GM12878 (cell line): ENCODE measurements around the gene CDH9. TPM values are rescaled to one million over a fixed set of nuclear protein-coding genes. Genes with fewer than 3 reads are reported as not detected.

Experiments
- ATAC-seq: fragments of 200-7000 bp; cut with Tn5 transposase; 3 replicates; pipeline ENCODE4 v1.9.1; 2020; ENCODE audit warnings: mild to moderate bottlenecking, moderate library complexity
- BruUV-seq: library from RNA; stranded (reverse); fragments of 400-500 nt; replicated peaks from 2 replicates; lab custom pipeline; 2021; lab: Mats Ljungman, UMichigan
- CTCF ChIA-PET: fragments of 300-600 bp; sonication (Branson Sonifier 250); formaldehyde crosslinking; extraction: SDS; loops from one replicate; lab custom pipeline; 2021; ENCODE audit warnings: inconsistent platforms; lab: Yijun Ruan, JAX
- POLR2A ChIA-PET: fragments of 350-600 bp; formaldehyde crosslinking; extraction: SDS; loops from one replicate; lab custom pipeline; 2021; ENCODE audit warnings: inconsistent platforms; lab: Charles Lee
- RAD21 ChIA-PET: fragments of 300-600 bp; sonication (Branson Sonifier 250); formaldehyde crosslinking; loops from one replicate; lab custom pipeline; 2023; ENCODE audit warnings: antibody characterized with exemption; ENCODE audit not compliant: unreplicated experiment; lab: Charles Lee
- SMC1A ChIA-PET: fragments of 300-600 bp; sonication (Branson Sonifier 250); formaldehyde crosslinking; loops from one replicate; lab custom pipeline; 2023; ENCODE audit not compliant: unreplicated experiment, uncharacterized antibody; lab: Charles Lee
- DNase-seq: peaks from one replicate; pipeline ENCODE4 v3.0.0-alpha.2; 2011; ENCODE audit warnings: low read depth, low spot score
- FAIRE-seq: peaks from 3 replicates; lab custom pipeline; 2011; peaks lifted over from hg19 to GRCh38; lab: Jason Lieb, UNC
- H2AFZ ChIP-seq: 2 replicates; pipeline ENCODE4 v1.6.0; 2011; ENCODE audit warnings: low read depth, low read length, control low read depth; ENCODE audit not compliant: control insufficient read depth
- H3K27ac ChIP-seq: 2 replicates; pipeline ENCODE4 v1.5.1; 2011; ENCODE audit warnings: control low read depth; ENCODE audit not compliant: control insufficient read depth, insufficient read depth
- H3K27me3 ChIP-seq, 2 experiments: replicated peaks in 1 of 2; 2 replicates each; pipeline versions ENCODE4 v1.6.0 to v1.6.1; 2011; ENCODE audit warnings: low read length in 1 of 2; ENCODE audit not compliant: control insufficient read depth in 2 of 2, insufficient read depth in 2 of 2
- H3K36me3 ChIP-seq, 2 experiments: 2 replicates each; pipeline ENCODE4 v1.5.1; 2011; ENCODE audit warnings: low read length in 1 of 2; ENCODE audit not compliant: control insufficient read depth in 2 of 2, insufficient read depth in 2 of 2
- H3K4me1 ChIP-seq: 2 replicates; pipeline ENCODE4 v1.6.1; 2011; ENCODE audit warnings: mild to moderate bottlenecking, low read length, moderate library complexity, mixed read lengths; ENCODE audit not compliant: control insufficient read depth, insufficient read depth
- H3K4me2 ChIP-seq: 2 replicates; pipeline ENCODE4 v1.6.0; 2011; ENCODE audit warnings: control low read depth; ENCODE audit not compliant: control insufficient read depth, insufficient read depth
- H3K4me3 ChIP-seq: fragments of 200-600 bp; sonication (generic); 2 replicates; pipeline ENCODE4 v1.5.1; 2016
- H3K79me2 ChIP-seq: 2 replicates; pipeline ENCODE4 v1.6.0; 2011; ENCODE audit warnings: low read length; ENCODE audit not compliant: control insufficient read depth, insufficient read depth
- H3K9ac ChIP-seq: 2 replicates; pipeline ENCODE4 v1.8.0; 2011; ENCODE audit warnings: low read length, control low read depth, mixed read lengths; ENCODE audit not compliant: control insufficient read depth, insufficient read depth
- H3K9me3 ChIP-seq: replicated peaks from 3 replicates; pipeline ENCODE4 v1.5.1; 2011; ENCODE audit warnings: mild to moderate bottlenecking, low read length; ENCODE audit not compliant: control insufficient read depth, insufficient read depth
- H4K20me1 ChIP-seq: 2 replicates; pipeline ENCODE4 v1.6.0; 2011; ENCODE audit not compliant: control insufficient read depth, insufficient read depth
- CEBPZ ChIP-seq: fragments of 150-350 bp; IDR thresholded peaks from 2 replicates; pipeline ENCODE4 v1.6.1; 2016; ENCODE audit warnings: low read depth, low read length
- CHD1 ChIP-seq: IDR thresholded peaks from 2 replicates; pipeline ENCODE4 v1.6.1; 2012; ENCODE audit warnings: low read depth, low read length, improper control_type of control experiment
- ETV6 ChIP-seq, 2 experiments: fragments of 450-650 bp in 1 of 2; IDR thresholded peaks in 1 of 2; conservative IDR thresholded peaks in 1 of 2; 2 replicates each; pipeline ENCODE4 v1.6.1; 2014; ENCODE audit warnings: antibody characterized with exemption in 1 of 2, borderline replicate concordance in 1 of 2, low read depth in 1 of 2, mild to moderate bottlenecking in 1 of 2, moderate library complexity in 1 of 2
- IRF4 ChIP-seq: IDR thresholded peaks from 2 replicates; pipeline ENCODE4 v1.6.1; 2011; ENCODE audit warnings: low read depth, low read length
- KLF5 ChIP-seq: fragments of 450-650 bp; IDR thresholded peaks from 2 replicates; pipeline ENCODE4 v1.6.1; 2014; ENCODE audit warnings: mild to moderate bottlenecking; ENCODE audit not compliant: partially characterized antibody
- REST ChIP-seq: IDR thresholded peaks from 2 replicates; pipeline ENCODE4 v1.6.1; 2012; ENCODE audit warnings: mild to moderate bottlenecking, low read depth, low read length
- SKIL ChIP-seq: fragments of 450-650 bp; IDR thresholded peaks from 2 replicates; pipeline ENCODE4 v1.6.1; 2017; ENCODE audit warnings: mild to moderate bottlenecking, low read depth, inconsistent platforms; ENCODE audit not compliant: poor library complexity, severe bottlenecking
- ZNF622 ChIP-seq: fragments of 450-650 bp; IDR thresholded peaks from 2 replicates; pipeline ENCODE4 v1.6.1; 2017; ENCODE audit warnings: mild to moderate bottlenecking, inconsistent platforms
- WGBS: methylation state at CpG from one replicate; pipeline ENCODE4 v1.1.6; 2016; ENCODE audit warnings: low lambda C conversion rate; ENCODE audit not compliant: insufficient replicate concordance, insufficient coverage; ENCODE audit errors: missing lambda C conversion rate; 5-methylcytosine and 5-hydroxymethylcytosine counted together
- in situ Hi-C: fragments of 300-500 bp; cut with MboI; formaldehyde crosslinking; loops from 9 replicates; pipeline ENCODE4 v1.14.3; 2018; ENCODE audit warnings: mixed read lengths
- intact Hi-C: fragments of 100-400 bp; cut with micrococcal nuclease; formaldehyde crosslinking; loops from one replicate; pipeline ENCODE4 v1.14.2; 2022; ENCODE audit not compliant: unreplicated experiment
- polyA plus RNA-seq, 11 experiments: library from polyadenylated mRNA; depleted of rRNA in 4 of 11; unstranded in 6 of 11; stranded (reverse) in 5 of 11; fragments of >200 nt; fragmentation: Nextera tagmentation in 4 of 11; fragmentation: Illumina TruSeq in 1 of 11; extraction: Ambion mirVana in 4 of 11; extraction: Trizol in 1 of 11; gene quantifications; 1 replicate in 1 of 11; 2 replicates in 10 of 11; pipeline versions ENCODE4 v1.2.1 to v1.2.3, GENCODE V29; 2011 to 2016; ENCODE audit warnings: inconsistent platforms in 2 of 11, missing spikeins in 2 of 11, low read depth in 1 of 11
- total RNA-seq, 4 experiments: library from RNA; depleted of rRNA in 3 of 4; stranded (reverse); fragments of >200 nt in 3 of 4; fragmentation: Illumina TruSeq in 1 of 4; extraction: Trizol in 1 of 4; gene quantifications; 2 replicates each; pipeline versions ENCODE4 v1.2.1 to v1.2.3, GENCODE V29; 2013 to 2021

CDH9 gene
- total and polyA plus RNA-seq, 10 of the 15 experiments (the other 5 are each of a cell fraction or from before 2014, with no cell fraction given): not detected

GRCh38 chr5:27010646-27011045 lies 27.7 kb downstream of the CDH9 start:
- H3K27ac ChIP-seq: no peak overlapping the region
- H3K4me3 ChIP-seq: no peak overlapping the region
- no peaks in the 10 kb centered on the region for H3K79me2 ChIP-seq
- no peaks in the 10 kb centered on the region for H3K9me3 ChIP-seq
- in situ Hi-C loops: no loop called here
- intact Hi-C loops: no loop called here
- ChIA-PET CTCF (no interaction called here), RAD21 (no interaction called here), SMC1A (no interaction called here), POLR2A (no interaction called here)
- TF ChIP-seq ETV6 (conservative IDR thresholded peaks at IDR 0.05 in 1 of 2, IDR thresholded peaks at IDR 0.05 in 1 of 2; ENCODE audit: borderline replicate concordance in 1 of 2, low read depth in 1 of 2): no peak
- TF ChIP-seq CHD1: no peak
- no peak for TF ChIP-seq KLF5
- no peak for TF ChIP-seq SKIL
- ATAC-seq (no peak), FAIRE-seq (no peak), DNase-seq (no peak)
- no peaks in the 10 kb centered on the region for H3K27me3 ChIP-seq
- H3K36me3 ChIP-seq: no peaks in the 10 kb centered on the region
- BruUV-seq: no TSS peak
- H2AFZ ChIP-seq: no peak overlapping the region
- no peak overlapping the region for H3K4me2 ChIP-seq
- no peaks in the 10 kb centered on the region for H3K4me1 ChIP-seq
- 0% methylated on average over 1 of the region's 1 CpG for WGBS
- no peak overlapping the region for H3K9ac ChIP-seq
- no peaks in the 10 kb centered on the region for H4K20me1 ChIP-seq

- WGBS: 8% methylated on average over 1 of the region's 1 CpG
- RAD21 ChIA-PET: no interaction called here
- no peaks in the 10 kb centered on the region for H4K20me1 ChIP-seq
- in situ Hi-C loops (no loop called here), intact Hi-C loops (no loop called here)
- no peak overlapping the region for H3K9ac ChIP-seq
- H3K4me3 ChIP-seq: no peak overlapping the region
- no peaks in the 10 kb centered on the region for H3K79me2 ChIP-seq
- no peaks in the 10 kb centered on the region for H3K27me3 ChIP-seq
- DNase-seq (no peak), ATAC-seq (no peak), FAIRE-seq (no peak)
- H3K4me1 ChIP-seq: no peaks in the 10 kb centered on the region
- CTCF ChIA-PET: interaction anchor here (0.6 kb wide), 1 partner anchor 1006 kb away, joined by 3 read pairs; no protein-coding TSS in a partner anchor
- H3K4me2 ChIP-seq: no peak overlapping the region
- no peaks in the 10 kb centered on the region for H3K36me3 ChIP-seq
- H3K27ac ChIP-seq: no peak overlapping the region
- BruUV-seq: no TSS peak
- SMC1A ChIA-PET: no interaction called here
- no peak overlapping the region for H2AFZ ChIP-seq
- POLR2A ChIA-PET: no interaction called here
- no peaks in the 10 kb centered on the region for H3K9me3 ChIP-seq
- TF ChIP-seq IRF4: no peak
- no peak for TF ChIP-seq REST
- no peak for TF ChIP-seq CEBPZ
- TF ChIP-seq ZNF622: no peak
Observed at GRCh38 chr5:27009540-27009915, 28.9 kb downstream of the CDH9 start.
